Measurements from ENCODE around the gene BRD8.
"Not testable (repeated sequence)": the region's sequence is repeated elsewhere in the genome, so short reads cannot be mapped to it uniquely, and the experiment has no call there.

GRCh38 chr5:138155977-138156376, 22.5 kb downstream of the BRD8 start:
- TF ChIP-seq POLR2A, CTCF (IDR thresholded peaks at IDR 0.05): not testable (repeated sequence)

All from prostate gland (tissue), 2 donors.